ENCODE data around the gene MSLN. TPM values are rescaled to one million over a fixed set of nuclear protein-coding genes. Genes with fewer than 3 reads are reported as not detected.

The MSLN gene
- 0.10 TPM in 1 of 2 replicates, not detected in the other for total RNA-seq (2014; rRNA removed; shearing (Covaris generic))
- polyA plus RNA-seq (2016; fragmentation: Nextera tagmentation; extraction: Ambion mirVana), result not detected in 2 replicates
- long read RNA-seq, result 0 reads

GRCh38 chr16:760545-761343, at the start of gene MSLN:
Gene MSLN (plus strand): TSS chr16:760734. CDS start chr16:762681, 1,947 bp downstream.
- TF ChIP-seq STAT1 (IDR thresholded peaks at IDR 0.05; ENCODE audit: unreplicated experiment) (no peak), ZNF114 (CRISPR knock-in tag; IDR thresholded peaks at IDR 0.05) (no peak), POLR2AphosphoS5 (IDR thresholded peaks at IDR 0.05; ENCODE audit: low read depth) (no peak), JUNB (IDR thresholded peaks at IDR 0.05; ENCODE audit: unreplicated experiment) (no peak)
- Mint-ChIP-seq H3K36me3 (ENCODE audit: low read depth) (no peaks in the 10 kb centered on the region), H3K27me3 (ENCODE audit: insufficient read depth, low read depth, poor library complexity) (peaks cover 10% of the 10 kb centered on the region), H3K27ac (no peak within 1 kb of the TSS; the same call in 1 of the 2 replicates), H3K9me3 (no peaks in the 10 kb centered on the region; the same call in 1 of the 3 replicates), H3K4me3 (no peak within 1 kb of the TSS), H3K4me1 (no peaks in the 10 kb centered on the region; the same call in 1 of the 3 replicates)
- Histone ChIP-seq H3K9me2 (ENCODE audit: insufficient read depth) (no peaks in the 10 kb centered on the region), H3K4me1 (ENCODE audit: insufficient read depth) (no peaks in the 10 kb centered on the region), H2AFZ (no peak within 1 kb of the TSS; the same call in 1 of the 2 replicates), H3K4me2 (no peak within 1 kb of the TSS), H3F3A (replicated peaks; ENCODE audit: low read depth) (no peaks in the 10 kb centered on the region), H3K4me3 (no peak within 1 kb of the TSS), H3K36me3 (ENCODE audit: insufficient read depth) (no peaks in the 10 kb centered on the region), H3K79me2 (replicated peaks; ENCODE audit: insufficient read depth) (no peaks in the 10 kb centered on the region), H3K27me3 (ENCODE audit: insufficient read depth) (no peaks in the 10 kb centered on the region), H3K27ac (ENCODE audit: low read depth) (0 out of 2 replicates have a peak within 1 kb of the TSS, but pooled peaks have one; percentile 19), H4K20me1 (replicated peaks; ENCODE audit: insufficient read depth) (no peaks in the 10 kb centered on the region)
- ATAC-seq (no peak), DNase-seq (ENCODE audit: low spot score) (no peak)

GRCh38 chr16:711084-711483, 49.5 kb upstream of the MSLN start:
- no peak overlapping the region for H3K27ac Mint-ChIP-seq
- DNase-seq (ENCODE audit: low spot score) (no peak), ATAC-seq (no peak)
- Histone ChIP-seq H3K36me3 (ENCODE audit: insufficient read depth) (no peaks in the 10 kb centered on the region), H3F3A (replicated peaks; ENCODE audit: low read depth) (0 out of 2 replicates have a peak, but pooled peaks cover 6% of the 10 kb centered on the region), H3K79me2 (replicated peaks; ENCODE audit: insufficient read depth) (no peaks in the 10 kb centered on the region), H3K4me1 (ENCODE audit: insufficient read depth) (peaks cover under 1% of the 10 kb centered on the region; the same call in 1 of the 2 replicates), H3K27me3 (ENCODE audit: insufficient read depth) (peaks cover 71% of the 10 kb centered on the region), H3K4me3 (no peak overlapping the region), H2AFZ (no peak overlapping the region), H4K20me1 (replicated peaks; ENCODE audit: insufficient read depth) (no peaks in the 10 kb centered on the region), H3K4me2 (no peak overlapping the region), H3K9me2 (ENCODE audit: insufficient read depth) (no peaks in the 10 kb centered on the region), H3K27ac (ENCODE audit: low read depth) (no peak overlapping the region)
- no peaks in the 10 kb centered on the region; the same call in 2 of the 3 replicates for H3K4me1 Mint-ChIP-seq
- H3K27me3 Mint-ChIP-seq (ENCODE audit: insufficient read depth, low read depth, poor library complexity), result peaks cover 59% of the 10 kb centered on the region
- H3K4me3 Mint-ChIP-seq, result no peak overlapping the region
- H3K9me3 Mint-ChIP-seq, result peaks cover 4% of the 10 kb centered on the region; the same call in 1 of the 3 replicates
- H3K36me3 Mint-ChIP-seq (ENCODE audit: low read depth), result no peaks in the 10 kb centered on the region
- TF ChIP-seq STAT1 (IDR thresholded peaks at IDR 0.05; ENCODE audit: unreplicated experiment), result no peak
- TF ChIP-seq CREB1 (CRISPR knock-in tag; IDR thresholded peaks at IDR 0.05; ENCODE audit: low read depth), result no peak
- TF ChIP-seq CTCF (conservative IDR thresholded peaks at IDR 0.05; ENCODE audit: low read depth in 2 of 2), result no peak
- no peak for TF ChIP-seq NANOG (IDR thresholded peaks at IDR 0.05; ENCODE audit: borderline replicate concordance)
- TF ChIP-seq ZNF331 (CRISPR knock-in tag; IDR thresholded peaks at IDR 0.05; ENCODE audit: low read depth), result no peak
- no peak for TF ChIP-seq ETS1 (IDR thresholded peaks at IDR 0.05)
- no peak for TF ChIP-seq JUNB (IDR thresholded peaks at IDR 0.05; ENCODE audit: unreplicated experiment)
- no peak for TF ChIP-seq EZH2phosphoT487 (IDR thresholded peaks at IDR 0.05; ENCODE audit: unreplicated experiment)
- no peak for TF ChIP-seq ZNF114 (CRISPR knock-in tag; IDR thresholded peaks at IDR 0.05)
- no peak for TF ChIP-seq EZH2 (IDR thresholded peaks at IDR 0.05; ENCODE audit: low read depth, unreplicated experiment)
- no peak for TF ChIP-seq POLR2AphosphoS5 (IDR thresholded peaks at IDR 0.05; ENCODE audit: low read depth)
- TF ChIP-seq REST (IDR thresholded peaks at IDR 0.05; ENCODE audit: unreplicated experiment), result no peak
